ENCODE results near the gene ROBO4.

DNA sequence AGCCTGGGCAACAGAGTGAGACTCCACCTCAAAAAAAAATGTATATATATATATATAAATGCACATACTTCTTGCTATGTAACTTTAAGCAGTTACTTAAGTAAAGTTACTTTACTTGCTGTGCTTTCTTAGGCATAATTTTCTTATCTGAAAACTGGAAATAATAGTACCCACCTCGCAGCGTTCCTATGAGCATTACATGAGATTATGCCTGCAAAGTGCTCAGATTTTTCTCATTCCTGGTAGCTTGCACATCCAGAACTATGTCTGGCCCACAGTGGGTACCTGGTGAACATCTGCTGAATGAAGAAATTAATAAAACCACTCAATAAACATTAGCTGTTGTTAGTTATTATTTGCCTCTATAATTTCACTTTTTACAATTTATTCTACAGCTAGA is 38.5 kb downstream of the ROBO4 start:
- TF ChIP-seq, protein P1, sequence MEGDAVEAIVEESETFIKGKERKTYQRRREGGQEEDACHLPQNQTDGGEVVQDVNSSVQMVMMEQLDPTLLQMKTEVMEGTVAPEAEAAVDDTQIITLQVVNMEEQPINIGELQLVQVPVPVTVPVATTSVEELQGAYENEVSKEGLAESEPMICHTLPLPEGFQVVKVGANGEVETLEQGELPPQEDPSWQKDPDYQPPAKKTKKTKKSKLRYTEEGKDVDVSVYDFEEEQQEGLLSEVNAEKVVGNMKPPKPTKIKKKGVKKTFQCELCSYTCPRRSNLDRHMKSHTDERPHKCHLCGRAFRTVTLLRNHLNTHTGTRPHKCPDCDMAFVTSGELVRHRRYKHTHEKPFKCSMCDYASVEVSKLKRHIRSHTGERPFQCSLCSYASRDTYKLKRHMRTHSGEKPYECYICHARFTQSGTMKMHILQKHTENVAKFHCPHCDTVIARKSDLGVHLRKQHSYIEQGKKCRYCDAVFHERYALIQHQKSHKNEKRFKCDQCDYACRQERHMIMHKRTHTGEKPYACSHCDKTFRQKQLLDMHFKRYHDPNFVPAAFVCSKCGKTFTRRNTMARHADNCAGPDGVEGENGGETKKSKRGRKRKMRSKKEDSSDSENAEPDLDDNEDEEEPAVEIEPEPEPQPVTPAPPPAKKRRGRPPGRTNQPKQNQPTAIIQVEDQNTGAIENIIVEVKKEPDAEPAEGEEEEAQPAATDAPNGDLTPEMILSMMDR (IDR thresholded peaks at IDR 0.05) = no peak
- TF ChIP-seq POLR2AphosphoS5 (IDR thresholded peaks at IDR 0.05) = no peak
- TF ChIP-seq POLR2A (IDR thresholded peaks at IDR 0.05) = no peak
